ENCODE measurements around the gene SERINC3. TPM values are rescaled to one million over a fixed set of nuclear protein-coding genes. Genes with fewer than 3 reads are reported as not detected.
A peak's percentile ranks its signal among the peaks of the same experiment; 100 is the strongest.

Gene SERINC3
- total and polyA plus RNA-seq, 2 donors (not counting 1 experiment from before 2014, with no cell fraction given): 31.4 to 51.6 TPM

DNA sequence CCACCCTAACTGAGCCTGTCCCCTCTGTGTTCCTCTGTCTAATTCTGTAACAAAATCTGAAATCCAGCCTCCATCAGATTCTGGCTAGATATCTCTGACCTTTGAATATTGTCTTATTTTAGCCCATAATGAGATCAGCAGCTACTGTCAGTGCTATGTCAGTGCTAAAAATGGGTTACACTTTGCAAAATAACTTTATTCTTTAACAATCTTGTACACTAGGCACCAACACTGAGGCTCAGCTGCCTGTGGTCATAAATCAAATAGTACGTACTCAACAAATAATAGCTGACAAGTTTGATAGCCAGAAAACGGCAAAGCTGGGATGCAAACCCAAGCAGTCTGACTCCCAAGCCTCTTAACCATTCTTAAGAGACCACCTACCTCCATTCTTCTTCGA is 24.1 kb downstream of the SERINC3 start:
- no peaks in the 10 kb centered on the region for H3K9me3 ChIP-seq (ENCODE audit: control extremely low read depth in 1 of 3, control insufficient read depth in 2 of 3, insufficient read depth in 1 of 3, low read length in 2 of 3)
- WGBS (ENCODE audit: insufficient coverage): 91% methylated on average over 3 of the region's 3 CpGs
- no peak overlapping the region for H3K9ac ChIP-seq (ENCODE audit: low read length)
- no peak overlapping the region for H3K27ac ChIP-seq (ENCODE audit: low read length in 2 of 2)
- POLR2A ChIA-PET: no interaction called here
- no peaks in the 10 kb centered on the region for H3K27me3 ChIP-seq (replicated peaks in 1 of 4; ENCODE audit: control extremely low read depth in 1 of 4, control insufficient read depth in 3 of 4, insufficient read depth in 4 of 4, low read length in 3 of 4)
- no peaks in the 10 kb centered on the region for H3K27me3 Mint-ChIP-seq
- CTCF ChIA-PET: no interaction called here
- H3K4me3 Mint-ChIP-seq: no peak overlapping the region
- peaks cover 13 to 80% of the 10 kb centered on the region in 2 experiments for H3K36me3 ChIP-seq (replicated peaks in 1 of 2; ENCODE audit: control extremely low read depth in 1 of 2, control insufficient read depth in 1 of 2, extremely low read depth in 1 of 2, insufficient read depth in 2 of 2, low read length in 1 of 2)
- H3K27ac Mint-ChIP-seq: no peak overlapping the region
- no peaks in the 10 kb centered on the region for H4K20me1 ChIP-seq (ENCODE audit: control insufficient read depth, insufficient read depth, low read length, poor library complexity, severe bottlenecking)
- no peak overlapping the region for H3K4me2 ChIP-seq (replicated peaks; ENCODE audit: low read depth, low read length, poor library complexity, severe bottlenecking)
- DNase-seq: no peak
- TF ChIP-seq EZH2 (IDR thresholded peaks at IDR 0.05; ENCODE audit: borderline replicate concordance, insufficient read depth, low read depth, low read length, poor library complexity, severe bottlenecking): no peak
- TF ChIP-seq, protein P1, sequence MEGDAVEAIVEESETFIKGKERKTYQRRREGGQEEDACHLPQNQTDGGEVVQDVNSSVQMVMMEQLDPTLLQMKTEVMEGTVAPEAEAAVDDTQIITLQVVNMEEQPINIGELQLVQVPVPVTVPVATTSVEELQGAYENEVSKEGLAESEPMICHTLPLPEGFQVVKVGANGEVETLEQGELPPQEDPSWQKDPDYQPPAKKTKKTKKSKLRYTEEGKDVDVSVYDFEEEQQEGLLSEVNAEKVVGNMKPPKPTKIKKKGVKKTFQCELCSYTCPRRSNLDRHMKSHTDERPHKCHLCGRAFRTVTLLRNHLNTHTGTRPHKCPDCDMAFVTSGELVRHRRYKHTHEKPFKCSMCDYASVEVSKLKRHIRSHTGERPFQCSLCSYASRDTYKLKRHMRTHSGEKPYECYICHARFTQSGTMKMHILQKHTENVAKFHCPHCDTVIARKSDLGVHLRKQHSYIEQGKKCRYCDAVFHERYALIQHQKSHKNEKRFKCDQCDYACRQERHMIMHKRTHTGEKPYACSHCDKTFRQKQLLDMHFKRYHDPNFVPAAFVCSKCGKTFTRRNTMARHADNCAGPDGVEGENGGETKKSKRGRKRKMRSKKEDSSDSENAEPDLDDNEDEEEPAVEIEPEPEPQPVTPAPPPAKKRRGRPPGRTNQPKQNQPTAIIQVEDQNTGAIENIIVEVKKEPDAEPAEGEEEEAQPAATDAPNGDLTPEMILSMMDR (IDR thresholded peaks at IDR 0.05): no peak
- H3K4me1 ChIP-seq (ENCODE audit: control insufficient read depth in 2 of 2, insufficient read depth in 2 of 2, low read length in 2 of 2): peaks cover 6% of the 10 kb centered on the region in 2 donors
- H3K79me2 ChIP-seq (ENCODE audit: control insufficient read depth, insufficient read depth, low read length): no peaks in the 10 kb centered on the region
- intact Hi-C loops (cut with micrococcal nuclease): no loop called here
- no peak overlapping the region for H2AFZ ChIP-seq (ENCODE audit: insufficient read depth, low read depth, low read length, poor library complexity, severe bottlenecking)
- no peak for ATAC-seq (ENCODE audit: low read depth)
- no peaks in the 10 kb centered on the region for H3K9me3 Mint-ChIP-seq (ENCODE audit: insufficient read depth)
- H3K4me3 ChIP-seq (ENCODE audit: control extremely low read depth in 1 of 5, extremely low read depth in 1 of 5, insufficient read depth in 1 of 5, low read depth in 2 of 5, low read length in 4 of 5): no peak overlapping the region
- peaks cover 24% of the 10 kb centered on the region for H3K4me1 Mint-ChIP-seq

DNA sequence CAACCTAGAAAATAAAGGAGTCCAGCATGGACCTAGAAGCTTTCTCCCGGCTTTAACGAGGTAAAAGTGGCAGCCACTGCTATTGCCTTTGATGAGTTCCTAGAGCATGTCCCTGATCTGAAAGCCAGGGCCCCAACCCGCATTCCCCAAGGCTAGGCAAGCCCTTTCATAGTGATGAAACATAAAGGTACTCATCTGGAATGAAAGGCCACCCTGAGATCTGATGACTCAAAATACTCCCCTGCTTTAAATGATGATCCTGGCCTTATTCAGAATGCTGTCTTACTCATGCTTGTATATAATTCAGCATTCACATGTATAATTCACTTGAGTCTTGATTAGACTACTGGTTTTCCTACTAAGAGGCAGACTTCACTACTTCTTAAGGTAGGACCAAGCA is 24.9 kb downstream of the SERINC3 start:
- Histone ChIP-seq H3K4me3 (ENCODE audit: control extremely low read depth in 1 of 5, extremely low read depth in 1 of 5, insufficient read depth in 1 of 5, low read depth in 2 of 5, low read length in 4 of 5) (no peak overlapping the region), H3K27me3 (replicated peaks in 1 of 4; ENCODE audit: control extremely low read depth in 1 of 4, control insufficient read depth in 3 of 4, insufficient read depth in 4 of 4, low read length in 3 of 4) (no peaks in the 10 kb centered on the region), H3K9ac (ENCODE audit: low read length) (no peak overlapping the region), H3K9me3 (ENCODE audit: control extremely low read depth in 1 of 3, control insufficient read depth in 2 of 3, insufficient read depth in 1 of 3, low read length in 2 of 3) (no peaks in the 10 kb centered on the region), H3K4me1 (ENCODE audit: control insufficient read depth in 2 of 2, insufficient read depth in 2 of 2, low read length in 2 of 2) (peaks cover 6% of the 10 kb centered on the region in 2 donors), H3K4me2 (replicated peaks; ENCODE audit: low read depth, low read length, poor library complexity, severe bottlenecking) (no peak overlapping the region), H4K20me1 (ENCODE audit: control insufficient read depth, insufficient read depth, low read length, poor library complexity, severe bottlenecking) (no peaks in the 10 kb centered on the region), H3K27ac (ENCODE audit: low read length in 2 of 2) (peak overlapping the region in 1 of 2 donors; percentile 46), H2AFZ (ENCODE audit: insufficient read depth, low read depth, low read length, poor library complexity, severe bottlenecking) (no peak overlapping the region), H3K79me2 (ENCODE audit: control insufficient read depth, insufficient read depth, low read length) (no peaks in the 10 kb centered on the region), H3K36me3 (replicated peaks in 1 of 2; ENCODE audit: control extremely low read depth in 1 of 2, control insufficient read depth in 1 of 2, extremely low read depth in 1 of 2, insufficient read depth in 2 of 2, low read length in 1 of 2) (peaks cover 16 to 80% of the 10 kb centered on the region in 2 experiments)
- Mint-ChIP-seq H3K27ac (peak overlapping the region; percentile 12), H3K4me1 (peaks cover 24% of the 10 kb centered on the region), H3K4me3 (no peak overlapping the region), H3K27me3 (no peaks in the 10 kb centered on the region), H3K9me3 (ENCODE audit: insufficient read depth) (no peaks in the 10 kb centered on the region)
- POLR2A ChIA-PET: no interaction called here
- no peak for ATAC-seq (ENCODE audit: low read depth)
- no peak for TF ChIP-seq EZH2 (IDR thresholded peaks at IDR 0.05; ENCODE audit: borderline replicate concordance, insufficient read depth, low read depth, low read length, poor library complexity, severe bottlenecking)
- TF ChIP-seq, protein P1 (IDR thresholded peaks at IDR 0.05): no peak
- no peak for DNase-seq
- intact Hi-C loops (cut with micrococcal nuclease): no loop called here
- WGBS (ENCODE audit: insufficient coverage): 59% methylated on average over 2 of the region's 3 CpGs
- CTCF ChIA-PET: no interaction called here

Measured in B cell (primary cell).